ENCODE data around the gene RBM14.
A peak's percentile ranks its signal among the peaks of the same experiment; 100 is the strongest.
"Not testable (repeated sequence)": the region's sequence is repeated elsewhere in the genome, so short reads cannot be mapped to it uniquely, and the experiment has no call there.

RBM14 gene

DNA sequence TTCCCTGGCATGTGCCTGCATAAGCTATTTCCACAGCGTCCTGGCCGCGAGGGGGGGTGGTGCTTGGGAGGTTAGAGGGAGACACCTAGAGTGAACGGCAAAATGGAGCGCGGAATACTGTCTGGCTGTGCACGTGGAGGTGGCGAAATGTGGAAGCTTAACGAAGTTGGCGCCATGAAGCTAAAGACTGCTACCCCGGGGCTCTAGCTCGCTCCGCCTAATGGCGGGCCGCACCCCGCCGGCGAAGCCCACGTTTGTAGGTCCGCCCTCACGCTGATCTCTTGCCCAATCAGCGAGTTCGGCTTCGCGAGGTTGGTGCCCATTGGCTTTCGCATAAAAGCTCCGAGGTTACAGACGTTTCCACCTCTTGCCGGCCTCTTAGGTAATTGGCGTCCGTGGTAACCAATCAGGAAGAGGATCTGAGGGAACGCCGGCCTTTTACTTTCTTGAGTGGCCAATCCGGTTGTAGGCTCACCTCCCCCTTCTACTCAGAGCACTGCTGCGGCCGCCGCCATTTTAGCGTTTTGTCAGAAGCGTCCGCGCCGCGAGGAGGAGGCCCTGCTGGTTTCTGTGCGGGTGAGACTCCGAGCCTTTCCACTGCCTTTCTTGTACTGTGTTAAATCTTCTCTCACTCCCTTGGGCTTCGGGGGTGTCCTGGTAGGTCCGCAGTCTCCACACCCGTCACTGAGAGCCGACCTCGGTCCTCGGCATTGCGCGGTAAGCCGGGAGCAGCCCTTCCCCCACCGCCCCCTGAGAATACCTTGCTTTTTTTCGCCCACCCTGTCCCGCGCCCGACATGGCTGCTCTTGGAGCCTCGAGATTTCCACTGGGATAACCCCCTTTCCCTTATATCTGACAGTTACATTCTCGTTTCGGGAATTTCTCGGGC, 22.0 kb downstream of the RBM14 start, which contains the start of gene RBM4:
Gene RBM4, plus strand, starts transcription at position 527 of the 889 bp plus-strand sequence. CDS start 1,009 bp downstream, outside the sequence.
- DNase-seq (ENCODE audit: low read depth, low spot score) = peak; percentile 100
- Histone ChIP-seq H3K9me3 (ENCODE audit: insufficient read depth, low read length) (no peaks in the 10 kb centered on the region), H3K27me3 (ENCODE audit: insufficient read depth, insufficient read length) (no peaks in the 10 kb centered on the region), H3K4me3 (ENCODE audit: insufficient read length, low read depth) (peak within 1 kb of the TSS; percentile 98), H3K9ac (ENCODE audit: insufficient read length, low read depth) (peak within 1 kb of the TSS; percentile 100), H3K36me3 (ENCODE audit: insufficient read depth, insufficient read length, low read length) (peaks cover 73% of the 10 kb centered on the region), H3K4me1 (ENCODE audit: insufficient read depth, insufficient read length) (peaks cover 9% of the 10 kb centered on the region)
- TF ChIP-seq YY1 (IDR thresholded peaks at IDR 0.05; ENCODE audit: insufficient read depth, insufficient read length) (peak; percentile 85), SUZ12 (IDR thresholded peaks at IDR 0.05; ENCODE audit: extremely low read depth, insufficient read depth, insufficient read length) (no peak), ZNF274 (IDR thresholded peaks at IDR 0.05; ENCODE audit: low read depth, low read length) (no peak)

- peak overlapping the region; percentile 98 for H3K4me3 ChIP-seq (ENCODE audit: insufficient read length, low read depth)
- H3K36me3 ChIP-seq (ENCODE audit: insufficient read depth, insufficient read length, low read length) = peaks cover 76% of the 10 kb centered on the region
- peaks cover 16% of the 10 kb centered on the region for H3K4me1 ChIP-seq (ENCODE audit: insufficient read depth, insufficient read length)
- TF ChIP-seq YY1 (IDR thresholded peaks at IDR 0.05; ENCODE audit: insufficient read depth, insufficient read length) (no peak), SUZ12 (IDR thresholded peaks at IDR 0.05; ENCODE audit: extremely low read depth, insufficient read depth, insufficient read length) (no peak), ZNF274 (IDR thresholded peaks at IDR 0.05; ENCODE audit: low read depth, low read length) (no peak)
- no peaks in the 10 kb centered on the region for H3K27me3 ChIP-seq (ENCODE audit: insufficient read depth, insufficient read length)
- no peaks in the 10 kb centered on the region for H3K9me3 ChIP-seq (ENCODE audit: insufficient read depth, low read length)
- DNase-seq (ENCODE audit: low read depth, low spot score) = no peak
- H3K9ac ChIP-seq (ENCODE audit: insufficient read length, low read depth) = peak overlapping the region; percentile 100
Measured at GRCh38 chr11:66639066-66639813, 22.8 kb downstream of the RBM14 start.

- H3K4me1 ChIP-seq (ENCODE audit: insufficient read depth, insufficient read length) = peaks cover 16% of the 10 kb centered on the region
- H3K36me3 ChIP-seq (ENCODE audit: insufficient read depth, insufficient read length, low read length) = peaks cover 76% of the 10 kb centered on the region
- H3K27me3 ChIP-seq (ENCODE audit: insufficient read depth, insufficient read length); H3K9me3 ChIP-seq (ENCODE audit: insufficient read depth, low read length); DNase-seq (ENCODE audit: low read depth, low spot score): not testable (repeated sequence)
- peak overlapping the region; percentile 98 for H3K4me3 ChIP-seq (ENCODE audit: insufficient read length, low read depth)
- peak overlapping the region; percentile 68 for H3K9ac ChIP-seq (ENCODE audit: insufficient read length, low read depth)
Measured at GRCh38 chr11:66639814-66640340, 23.4 kb downstream of the RBM14 start.

- no peak for TF ChIP-seq ZNF274 (IDR thresholded peaks at IDR 0.05; ENCODE audit: low read depth, low read length)
- DNase-seq (ENCODE audit: low read depth, low spot score) = no peak
- no peaks in the 10 kb centered on the region for H3K27me3 ChIP-seq (ENCODE audit: insufficient read depth, insufficient read length)
- peaks cover 16% of the 10 kb centered on the region for H3K4me1 ChIP-seq (ENCODE audit: insufficient read depth, insufficient read length)
- H3K36me3 ChIP-seq (ENCODE audit: insufficient read depth, insufficient read length, low read length) = peaks cover 83% of the 10 kb centered on the region
- no peaks in the 10 kb centered on the region for H3K9me3 ChIP-seq (ENCODE audit: insufficient read depth, low read length)
- peak overlapping the region; percentile 98 for H3K4me3 ChIP-seq (ENCODE audit: insufficient read length, low read depth)
- H3K9ac ChIP-seq (ENCODE audit: insufficient read length, low read depth) = no peak overlapping the region
Measured at GRCh38 chr11:66641834-66642233, 25.4 kb downstream of the RBM14 start.

DNA sequence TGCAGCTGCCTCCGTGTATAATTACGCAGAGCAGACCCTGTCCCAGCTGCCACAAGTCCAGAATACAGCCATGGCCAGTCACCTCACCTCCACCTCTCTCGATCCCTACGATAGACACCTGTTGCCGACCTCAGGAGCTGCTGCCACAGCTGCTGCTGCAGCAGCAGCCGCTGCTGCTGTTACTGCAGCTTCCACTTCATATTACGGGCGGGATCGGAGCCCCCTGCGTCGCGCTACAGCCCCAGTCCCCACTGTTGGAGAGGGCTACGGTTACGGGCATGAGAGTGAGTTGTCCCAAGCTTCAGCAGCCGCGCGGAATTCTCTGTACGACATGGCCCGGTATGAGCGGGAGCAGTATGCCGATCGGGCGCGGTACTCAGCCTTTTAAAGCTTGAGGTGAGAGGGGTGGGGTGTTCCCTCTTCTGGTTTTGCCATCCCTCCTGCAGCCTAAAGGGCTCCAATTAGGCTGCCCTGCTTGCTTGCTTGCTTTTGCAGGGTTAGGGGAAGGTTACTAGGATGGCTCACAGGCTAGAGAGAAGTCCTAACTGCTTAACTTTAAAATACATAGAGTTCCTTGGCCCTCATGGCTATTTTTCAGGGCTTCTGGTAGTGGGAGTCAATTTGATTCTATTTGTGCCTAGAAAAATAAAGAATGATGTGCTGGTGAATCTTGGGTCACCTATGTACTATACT, 27.5 kb downstream of the RBM14 start:
- peaks cover 16% of the 10 kb centered on the region for H3K4me1 ChIP-seq (ENCODE audit: insufficient read depth, insufficient read length)
- H3K27me3 ChIP-seq (ENCODE audit: insufficient read depth, insufficient read length) = no peaks in the 10 kb centered on the region
- TF ChIP-seq SUZ12 (IDR thresholded peaks at IDR 0.05; ENCODE audit: extremely low read depth, insufficient read depth, insufficient read length) (no peak), ZNF274 (IDR thresholded peaks at IDR 0.05; ENCODE audit: low read depth, low read length) (no peak), YY1 (IDR thresholded peaks at IDR 0.05; ENCODE audit: insufficient read depth, insufficient read length) (no peak)
- peak overlapping the region; percentile 37 for H3K9ac ChIP-seq (ENCODE audit: insufficient read length, low read depth)
- DNase-seq (ENCODE audit: low read depth, low spot score) = no peak
- peaks cover 98% of the 10 kb centered on the region for H3K36me3 ChIP-seq (ENCODE audit: insufficient read depth, insufficient read length, low read length)
- no peak overlapping the region for H3K4me3 ChIP-seq (ENCODE audit: insufficient read length, low read depth)
- H3K9me3 ChIP-seq (ENCODE audit: insufficient read depth, low read length) = no peaks in the 10 kb centered on the region

- no peaks in the 10 kb centered on the region for H3K9me3 ChIP-seq (ENCODE audit: insufficient read depth, low read length)
- no peak for TF ChIP-seq ZNF274 (IDR thresholded peaks at IDR 0.05; ENCODE audit: low read depth, low read length)
- no peak for TF ChIP-seq SUZ12 (IDR thresholded peaks at IDR 0.05; ENCODE audit: extremely low read depth, insufficient read depth, insufficient read length)
- no peak for TF ChIP-seq YY1 (IDR thresholded peaks at IDR 0.05; ENCODE audit: insufficient read depth, insufficient read length)
Measured at GRCh38 chr11:66646828-66647227, 30.4 kb downstream of the RBM14 start.

More at GRCh38 chr11:66646828-66647227, 30.4 kb downstream of the RBM14 start:
- no peak for DNase-seq (ENCODE audit: low read depth, low spot score)
- Histone ChIP-seq H3K4me3 (ENCODE audit: insufficient read length, low read depth) (no peak overlapping the region), H3K9ac (ENCODE audit: insufficient read length, low read depth) (no peak overlapping the region), H3K4me1 (ENCODE audit: insufficient read depth, insufficient read length) (peaks cover 11% of the 10 kb centered on the region), H3K27me3 (ENCODE audit: insufficient read depth, insufficient read length) (no peaks in the 10 kb centered on the region), H3K36me3 (ENCODE audit: insufficient read depth, insufficient read length, low read length) (peaks cover 92% of the 10 kb centered on the region)

Data from NT2/D1 (cell line).